OCI-LY3 (cell line): ENCODE results near the gene RNASEH1.
A peak's percentile ranks its signal among the peaks of the same experiment; 100 is the strongest.
"Not testable (repeated sequence)": the region's sequence is repeated elsewhere in the genome, so short reads cannot be mapped to it uniquely, and the experiment has no call there.

Experiments used
- H2AFZ ChIP-seq: fragments of 200-600, 300-600 bp; shearing (Covaris generic); 2 replicates; pipeline ENCODE4 v1.6.0; 2014; ENCODE audit warnings: antibody characterized with exemption, low read depth, low read length
- H3K27ac ChIP-seq: fragments of 200-600, 300-600 bp; sonication (generic); 2 replicates; pipeline ENCODE4 v1.5.1; 2014; ENCODE audit warnings: mild to moderate bottlenecking, low read length, moderate library complexity, mixed read lengths
- H3K27me3 ChIP-seq: fragments of 200-600, 300-600 bp; sonication (generic); 2 replicates; pipeline ENCODE4 v1.6.1; 2014; ENCODE audit warnings: low read depth, low read length, mixed read lengths
- H3K36me3 ChIP-seq: fragments of 200-600, 300-600 bp; sonication (generic); replicated peaks from 2 replicates; pipeline ENCODE3; 2014; ENCODE audit warnings: low read depth, low read length, mixed read lengths
- H3K4me1 ChIP-seq: fragments of 300-600, 200-600 bp; sonication (generic); 2 replicates; pipeline ENCODE4 v1.6.1; 2014; ENCODE audit warnings: low read length, mixed read lengths
- H3K4me2 ChIP-seq: fragments of 200-600, 300-600 bp; sonication (generic); 2 replicates; pipeline ENCODE4 v1.6.1; 2014; ENCODE audit warnings: low read length, mixed read lengths
- H3K4me3 ChIP-seq: fragments of 300-600, 200-600 bp; sonication (generic); 2 replicates; pipeline ENCODE4 v1.5.1; 2014; ENCODE audit warnings: antibody characterized with exemption, mild to moderate bottlenecking, low read length, moderate library complexity
- H3K79me2 ChIP-seq: fragments of 300-600, 200-600 bp; shearing (Covaris generic); 2 replicates; pipeline ENCODE4 v1.6.1; 2014; ENCODE audit warnings: mild to moderate bottlenecking, low read length, mixed read lengths
- H3K9ac ChIP-seq: fragments of 300-600, 200-600 bp; shearing (Covaris generic); 2 replicates; pipeline ENCODE4 v1.6.0; 2014; ENCODE audit warnings: mild to moderate bottlenecking, low read length, moderate library complexity
- H3K9me3 ChIP-seq: fragments of 200-600, 300-600 bp; shearing (Covaris generic); 2 replicates; pipeline ENCODE4 v1.6.1; 2014; ENCODE audit warnings: low read length, mixed read lengths; ENCODE audit not compliant: insufficient read depth
- H4K20me1 ChIP-seq: fragments of 200-600, 300-600 bp; sonication (generic); 2 replicates; pipeline ENCODE4 v1.6.1; 2016; ENCODE audit warnings: low read length, mixed read lengths; ENCODE audit not compliant: insufficient read depth
- EZH2phosphoT487 ChIP-seq: fragments of 200-600 bp; shearing (Covaris generic); IDR thresholded peaks from 2 replicates; pipeline ENCODE4 v1.6.1; 2018; ENCODE audit warnings: antibody characterized with exemption, mixed run types, low read depth
- TF ChIP-seq, protein P1 (sequence below): fragments of 200-600, 300-600 bp; sonication (generic); IDR thresholded peaks from 2 replicates; pipeline ENCODE4 v1.5.1; 2014; ENCODE audit warnings: antibody characterized with exemption, low read length, low read depth

The RNASEH1 gene

DNA sequence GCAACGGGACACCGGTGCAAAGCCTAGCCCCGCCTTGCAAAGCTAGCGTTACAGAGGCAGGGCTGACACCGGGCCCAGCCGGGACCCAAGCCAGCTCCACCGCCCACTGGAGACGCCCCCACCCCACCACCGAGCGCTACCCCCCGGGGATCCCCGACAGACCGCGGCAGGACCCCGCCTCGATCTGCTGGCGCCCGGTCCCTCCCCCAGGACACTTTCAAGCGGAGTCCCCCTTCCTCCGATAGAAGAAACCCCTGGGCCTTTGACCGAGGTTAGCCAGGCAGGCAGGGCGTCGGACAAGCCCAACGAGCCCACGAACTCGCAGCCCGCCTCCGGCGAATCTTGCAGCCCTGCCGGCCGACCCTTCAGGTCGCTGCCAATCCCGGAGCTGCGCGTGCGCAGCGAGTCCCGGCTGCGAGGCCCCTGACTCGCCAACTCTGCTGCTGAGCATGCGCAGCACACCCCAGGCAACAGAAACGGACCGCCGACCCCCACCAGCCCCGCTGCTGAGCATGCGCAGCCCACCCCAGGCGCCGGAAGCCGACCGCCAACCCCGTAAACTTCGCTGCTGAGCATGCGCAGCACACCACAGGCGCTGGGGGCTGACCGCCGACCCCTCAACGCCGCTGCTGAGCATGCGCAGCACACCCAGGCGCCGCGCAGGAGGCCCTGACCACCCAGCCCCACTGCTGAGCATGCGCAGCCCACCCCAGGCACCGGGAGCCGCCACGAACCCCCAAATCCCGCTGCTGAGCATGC is 39.5 kb downstream of the RNASEH1 start:
- no peaks in the 10 kb centered on the region for H3K9me3 ChIP-seq
- H3K27me3 ChIP-seq: no peaks in the 10 kb centered on the region
- peak overlapping the region; percentile 56; the same call in 1 of the 2 replicates for H2AFZ ChIP-seq
- peak overlapping the region; percentile 99 for H3K4me2 ChIP-seq
- peaks cover 14% of the 10 kb centered on the region for H3K4me1 ChIP-seq
- peak overlapping the region; percentile 88 for H3K27ac ChIP-seq
- H3K9ac ChIP-seq: peak overlapping the region; percentile 94
- peaks cover 49% of the 10 kb centered on the region for H3K79me2 ChIP-seq
- H3K4me3 ChIP-seq: peak overlapping the region; percentile 95
- TF ChIP-seq, protein P1, sequence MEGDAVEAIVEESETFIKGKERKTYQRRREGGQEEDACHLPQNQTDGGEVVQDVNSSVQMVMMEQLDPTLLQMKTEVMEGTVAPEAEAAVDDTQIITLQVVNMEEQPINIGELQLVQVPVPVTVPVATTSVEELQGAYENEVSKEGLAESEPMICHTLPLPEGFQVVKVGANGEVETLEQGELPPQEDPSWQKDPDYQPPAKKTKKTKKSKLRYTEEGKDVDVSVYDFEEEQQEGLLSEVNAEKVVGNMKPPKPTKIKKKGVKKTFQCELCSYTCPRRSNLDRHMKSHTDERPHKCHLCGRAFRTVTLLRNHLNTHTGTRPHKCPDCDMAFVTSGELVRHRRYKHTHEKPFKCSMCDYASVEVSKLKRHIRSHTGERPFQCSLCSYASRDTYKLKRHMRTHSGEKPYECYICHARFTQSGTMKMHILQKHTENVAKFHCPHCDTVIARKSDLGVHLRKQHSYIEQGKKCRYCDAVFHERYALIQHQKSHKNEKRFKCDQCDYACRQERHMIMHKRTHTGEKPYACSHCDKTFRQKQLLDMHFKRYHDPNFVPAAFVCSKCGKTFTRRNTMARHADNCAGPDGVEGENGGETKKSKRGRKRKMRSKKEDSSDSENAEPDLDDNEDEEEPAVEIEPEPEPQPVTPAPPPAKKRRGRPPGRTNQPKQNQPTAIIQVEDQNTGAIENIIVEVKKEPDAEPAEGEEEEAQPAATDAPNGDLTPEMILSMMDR: no peak
- no peak for TF ChIP-seq EZH2phosphoT487
- H3K36me3 ChIP-seq: peaks cover 15% of the 10 kb centered on the region
- peaks cover 6% of the 10 kb centered on the region for H4K20me1 ChIP-seq

DNA sequence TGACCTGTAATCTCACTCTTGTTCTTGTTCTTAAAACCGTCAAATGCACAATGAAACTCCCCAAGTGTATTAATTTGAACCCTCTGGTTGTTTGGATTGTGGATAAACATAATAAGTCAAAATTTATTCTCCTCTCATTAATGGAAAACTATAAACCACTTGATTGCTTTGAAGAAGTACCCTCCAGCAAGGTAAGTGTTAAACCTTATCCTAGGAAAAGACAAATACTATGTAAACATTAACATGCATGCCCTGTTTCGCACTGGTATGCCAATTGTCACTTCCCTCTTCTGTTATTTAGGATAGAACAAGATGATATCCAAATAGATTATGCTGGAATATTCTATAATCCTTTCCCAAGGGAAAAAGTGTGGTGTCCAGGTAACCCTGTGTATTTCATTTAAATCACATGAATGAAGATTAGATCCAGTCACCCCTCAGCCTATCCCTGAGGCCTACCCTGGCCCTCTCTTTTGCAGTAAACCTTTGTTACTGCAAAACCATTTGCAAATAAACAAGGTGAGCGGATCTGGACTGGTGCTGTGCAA is 40.1 kb downstream of the RNASEH1 start:
- peak overlapping the region; percentile 99 for H3K4me2 ChIP-seq
- TF ChIP-seq, protein P1: no peak
- no peak for TF ChIP-seq EZH2phosphoT487
- H3K9me3 ChIP-seq: no peaks in the 10 kb centered on the region
- H3K79me2 ChIP-seq: peaks cover 49% of the 10 kb centered on the region
- H3K9ac ChIP-seq: peak overlapping the region; percentile 94
- peak overlapping the region; percentile 95 for H3K4me3 ChIP-seq
- peaks cover 14% of the 10 kb centered on the region for H3K4me1 ChIP-seq
- H3K27me3 ChIP-seq: no peaks in the 10 kb centered on the region
- H3K36me3 ChIP-seq: peaks cover 16% of the 10 kb centered on the region
- peak overlapping the region; percentile 63 for H3K27ac ChIP-seq
- peak overlapping the region; percentile 56; the same call in 1 of the 2 replicates for H2AFZ ChIP-seq
- peaks cover 6% of the 10 kb centered on the region for H4K20me1 ChIP-seq

DNA sequence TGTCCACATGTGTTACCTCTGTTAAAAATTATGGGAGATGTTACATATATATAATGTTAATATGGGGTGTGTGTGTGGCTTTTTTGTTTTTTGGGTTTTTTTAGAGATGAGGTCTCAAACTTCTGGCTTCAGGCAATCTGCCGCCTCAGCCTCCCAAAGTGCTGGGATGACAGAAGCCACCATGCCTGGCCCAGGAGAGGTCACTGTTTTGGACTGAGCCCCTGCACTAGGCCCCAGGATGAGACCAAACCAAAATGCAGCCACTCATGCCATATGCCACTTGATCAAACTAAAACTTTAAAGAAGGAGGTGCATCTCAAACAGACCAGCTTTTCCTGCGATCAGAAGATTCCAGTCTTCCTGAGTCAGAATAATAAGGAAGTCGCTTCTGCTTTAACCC is 41.3 kb downstream of the RNASEH1 start:
- Histone ChIP-seq H3K27ac (no peak overlapping the region), H2AFZ (no peak overlapping the region), H3K79me2 (peaks cover 49% of the 10 kb centered on the region), H4K20me1 (peaks cover 6% of the 10 kb centered on the region), H3K9me3 (no peaks in the 10 kb centered on the region), H3K4me1 (peaks cover 14% of the 10 kb centered on the region), H3K36me3 (peaks cover 27% of the 10 kb centered on the region), H3K4me2 (no peak overlapping the region), H3K9ac (no peak overlapping the region), H3K4me3 (no peak overlapping the region), H3K27me3 (no peaks in the 10 kb centered on the region)
- TF ChIP-seq, protein P1: no peak
- no peak for TF ChIP-seq EZH2phosphoT487

DNA sequence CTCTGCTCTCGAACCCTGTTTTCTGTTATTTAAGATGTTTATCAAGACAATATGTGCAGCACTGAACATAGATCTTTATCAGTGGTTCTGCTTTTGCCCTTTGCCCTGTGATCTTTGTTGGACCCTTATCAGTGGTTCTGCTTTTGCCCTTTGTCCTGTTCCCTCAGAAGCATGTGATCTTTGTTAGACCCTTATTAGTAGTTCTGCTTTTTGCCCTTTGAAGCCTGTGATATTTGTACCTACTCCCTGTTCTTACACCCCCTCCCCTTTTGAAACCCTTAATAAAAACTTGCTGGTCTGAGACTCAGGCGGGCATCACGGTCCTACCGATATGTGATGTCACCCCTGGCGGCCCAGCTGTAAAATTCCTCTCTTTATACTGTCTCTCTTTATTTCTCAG is 42.7 kb downstream of the RNASEH1 start:
- not testable (repeated sequence) for H3K27ac ChIP-seq, H3K9ac ChIP-seq, H3K4me1 ChIP-seq, H3K4me2 ChIP-seq, H3K27me3 ChIP-seq, H3K4me3 ChIP-seq, H4K20me1 ChIP-seq, H3K9me3 ChIP-seq, H2AFZ ChIP-seq
- peaks cover 30% of the 10 kb centered on the region for H3K36me3 ChIP-seq
- peaks cover 42% of the 10 kb centered on the region for H3K79me2 ChIP-seq
